DOHH2 (cell line): Measurements from ENCODE around the gene TMEM214.

Experiments used
- EZH2phosphoT487 ChIP-seq: fragments of 200-600 bp; sonication (generic); IDR thresholded peaks from 2 replicates; pipeline ENCODE4 v1.6.1; 2017; ENCODE audit warnings: borderline replicate concordance, mild to moderate bottlenecking, antibody characterized with exemption, low read length, moderate library complexity, mixed read lengths
- TF ChIP-seq, protein P1 (sequence below): fragments of 200-600 bp; sonication (generic); IDR thresholded peaks from one replicate; pipeline ENCODE4 v1.5.1; 2014; ENCODE audit warnings: antibody characterized with exemption, mild to moderate bottlenecking, low read depth, low read length; ENCODE audit not compliant: poor library complexity, severe bottlenecking

DNA sequence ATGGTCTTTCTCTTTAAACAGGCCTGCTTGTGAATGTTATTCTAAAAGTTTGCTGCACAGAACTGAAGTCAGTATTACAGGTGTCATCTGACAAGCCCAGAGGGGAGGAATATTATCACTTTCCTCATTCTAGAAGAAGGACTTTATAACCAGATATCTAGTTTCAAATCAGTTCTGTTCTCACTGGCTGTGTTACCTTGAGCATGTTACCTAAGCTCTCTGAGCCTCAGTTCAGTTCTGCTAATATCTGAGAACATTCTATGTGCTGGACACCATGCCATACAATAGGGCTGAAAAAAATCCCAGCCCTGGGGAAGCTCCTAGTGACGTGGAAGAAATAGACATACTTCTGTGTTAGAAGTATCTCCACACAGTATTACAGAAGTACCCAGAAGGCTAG lies 34.4 kb upstream of the TMEM214 start:
- TF ChIP-seq, protein P1, sequence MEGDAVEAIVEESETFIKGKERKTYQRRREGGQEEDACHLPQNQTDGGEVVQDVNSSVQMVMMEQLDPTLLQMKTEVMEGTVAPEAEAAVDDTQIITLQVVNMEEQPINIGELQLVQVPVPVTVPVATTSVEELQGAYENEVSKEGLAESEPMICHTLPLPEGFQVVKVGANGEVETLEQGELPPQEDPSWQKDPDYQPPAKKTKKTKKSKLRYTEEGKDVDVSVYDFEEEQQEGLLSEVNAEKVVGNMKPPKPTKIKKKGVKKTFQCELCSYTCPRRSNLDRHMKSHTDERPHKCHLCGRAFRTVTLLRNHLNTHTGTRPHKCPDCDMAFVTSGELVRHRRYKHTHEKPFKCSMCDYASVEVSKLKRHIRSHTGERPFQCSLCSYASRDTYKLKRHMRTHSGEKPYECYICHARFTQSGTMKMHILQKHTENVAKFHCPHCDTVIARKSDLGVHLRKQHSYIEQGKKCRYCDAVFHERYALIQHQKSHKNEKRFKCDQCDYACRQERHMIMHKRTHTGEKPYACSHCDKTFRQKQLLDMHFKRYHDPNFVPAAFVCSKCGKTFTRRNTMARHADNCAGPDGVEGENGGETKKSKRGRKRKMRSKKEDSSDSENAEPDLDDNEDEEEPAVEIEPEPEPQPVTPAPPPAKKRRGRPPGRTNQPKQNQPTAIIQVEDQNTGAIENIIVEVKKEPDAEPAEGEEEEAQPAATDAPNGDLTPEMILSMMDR: no peak
- TF ChIP-seq EZH2phosphoT487: no peak
